K562 (cell line): Measurements from ENCODE around the gene UMAD1. TPM values are rescaled to one million over a fixed set of nuclear protein-coding genes. Genes with fewer than 3 reads are reported as not detected.

Experiments
- ATF1 ChIP-seq, 2 experiments: fragments of 450-650 bp in 1 of 2; IDR thresholded peaks; 2 replicates each; pipeline ENCODE4 v1.6.1; 2016; ENCODE audit warnings: missing compliant biosample characterization in 1 of 2, missing genetic modification characterization in 1 of 2
- BRCA1 ChIP-seq, 2 experiments: fragments of 450-650 bp in 1 of 2; sonication (generic) in 1 of 2; formaldehyde crosslinking in 1 of 2; IDR thresholded peaks; 2 replicates each; pipeline versions ENCODE4 v1.5.0 to v1.6.1; 2017 to 2020; ENCODE audit warnings: mild to moderate bottlenecking in 1 of 2, missing genetic modification reagents in 1 of 2
- CCAR2 ChIP-seq: fragments of 200-400 bp; formaldehyde crosslinking; IDR thresholded peaks from 2 replicates; pipeline ENCODE4 v1.6.1; 2017; ENCODE audit warnings: mild to moderate bottlenecking, low read depth, low read length
- DACH1 ChIP-seq: fragments of 450-650 bp; IDR thresholded peaks from 2 replicates; pipeline ENCODE4 v1.6.1; 2018; ENCODE audit not compliant: partially characterized antibody
- DDX20 ChIP-seq: fragments of 450-650 bp; IDR thresholded peaks from 2 replicates; pipeline ENCODE4 v1.6.1; 2016; ENCODE audit warnings: missing genetic modification characterization, low read depth, mild to moderate bottlenecking, missing compliant biosample characterization, moderate library complexity
- DLX4 ChIP-seq: fragments of 250-450 bp; sonication (Bioruptor Pico); IDR thresholded peaks from 2 replicates; pipeline ENCODE4 v1.6.1; 2021; ENCODE audit warnings: mild to moderate bottlenecking
- DNMT1 ChIP-seq: fragments of 450-650 bp; IDR thresholded peaks from 2 replicates; pipeline ENCODE4 v1.6.1; 2016; ENCODE audit warnings: antibody characterized with exemption, mild to moderate bottlenecking
- EP300 ChIP-seq: IDR thresholded peaks from 2 replicates; pipeline ENCODE4 v1.6.1; 2012; ENCODE audit warnings: low read length, improper control_type of control experiment
- ESRRA ChIP-seq: fragments of 450-650 bp; IDR thresholded peaks from 2 replicates; pipeline ENCODE4 v1.6.1; 2014; ENCODE audit warnings: low read depth, mild to moderate bottlenecking, moderate library complexity, borderline replicate concordance
- FOXP1 ChIP-seq: sonication (generic); formaldehyde crosslinking; IDR thresholded peaks from 2 replicates; pipeline ENCODE4 v1.8.0; 2022; ENCODE audit warnings: mild to moderate bottlenecking, missing genetic modification reagents
- HMG20A ChIP-seq: fragments of 450-650 bp; formaldehyde crosslinking; conservative IDR thresholded peaks from 2 replicates; pipeline ENCODE4 v1.4.0; 2020; ENCODE audit warnings: mild to moderate bottlenecking, mixed read lengths
- ID3 ChIP-seq, 2 experiments: fragments of 250-450 bp in 1 of 2; fragments of 450-650 bp in 1 of 2; sonication (Bioruptor Pico) in 1 of 2; IDR thresholded peaks; 2 replicates each; pipeline versions ENCODE4 v1.6.1 to v1.8.0; 2016 to 2021; ENCODE audit warnings: mild to moderate bottlenecking in 2 of 2, moderate library complexity in 2 of 2, missing compliant biosample characterization in 1 of 2, missing genetic modification characterization in 1 of 2
- LARP7 ChIP-seq: fragments of 450-650 bp; IDR thresholded peaks from 2 replicates; pipeline ENCODE4 v1.6.1; 2016
- MTA1 ChIP-seq: fragments of 450-650 bp; IDR thresholded peaks from 2 replicates; pipeline ENCODE4 v1.6.1; 2017; ENCODE audit warnings: borderline replicate concordance
- MYNN ChIP-seq, 2 experiments: sonication (generic); formaldehyde crosslinking in 1 of 2; IDR thresholded peaks; 2 replicates each; pipeline versions ENCODE4 v1.5.0 to v1.6.1; 2016 to 2020; ENCODE audit warnings: antibody characterized with exemption in 1 of 2, missing genetic modification reagents in 1 of 2
- NFE2 ChIP-seq: IDR thresholded peaks from 2 replicates; pipeline ENCODE4 v1.6.1; 2014; ENCODE audit warnings: antibody characterized with exemption, low read depth
- PTBP1 ChIP-seq: fragments of 200-400 bp; formaldehyde crosslinking; IDR thresholded peaks from 2 replicates; pipeline ENCODE4 v1.6.1; 2017; ENCODE audit warnings: low read depth, low read length
- RBBP5 ChIP-seq: fragments of 200-600 bp; sonication (generic); IDR thresholded peaks from 2 replicates; pipeline ENCODE4 v1.6.1; 2012; ENCODE audit warnings: borderline replicate concordance, mild to moderate bottlenecking, low read length, control low read depth, inconsistent platforms; ENCODE audit not compliant: insufficient read depth, poor library complexity, severe bottlenecking
- TFAM ChIP-seq: fragments of 250-450 bp; sonication (Bioruptor Pico); conservative IDR thresholded peaks from 2 replicates; pipeline ENCODE4 v1.5.0; 2021; ENCODE audit warnings: mild to moderate bottlenecking, moderate library complexity
- THAP7 ChIP-seq: fragments of 250-450 bp; sonication (Bioruptor Pico); IDR thresholded peaks from 2 replicates; pipeline ENCODE4 v1.5.0; 2021
- THRAP3 ChIP-seq: fragments of 450-650 bp; IDR thresholded peaks from 2 replicates; pipeline ENCODE4 v1.6.1; 2016; ENCODE audit warnings: mild to moderate bottlenecking, inconsistent platforms, borderline replicate concordance
- ZBTB17 ChIP-seq: fragments of 450-650 bp; formaldehyde crosslinking; IDR thresholded peaks from 2 replicates; pipeline ENCODE4 v1.4.0; 2020; ENCODE audit warnings: mild to moderate bottlenecking
- ZC3H4 ChIP-seq: sonication (generic); formaldehyde crosslinking; IDR thresholded peaks from 2 replicates; pipeline ENCODE4 v1.9.0; 2021; ENCODE audit warnings: missing genetic modification reagents, borderline replicate concordance
- ZNF134 ChIP-seq: fragments of 250-450 bp; sonication (Bioruptor Pico); conservative IDR thresholded peaks from 2 replicates; pipeline ENCODE4 v1.4.0; 2020
- ZNF436 ChIP-seq: fragments of 250-450, 450-650 bp; sonication (Bioruptor Pico); formaldehyde crosslinking; IDR thresholded peaks from 2 replicates; pipeline ENCODE4 v1.7.0; 2020; ENCODE audit warnings: mild to moderate bottlenecking
- ZNF444 ChIP-seq: fragments of 250-450 bp; sonication (Bioruptor Pico); IDR thresholded peaks from 2 replicates; pipeline ENCODE4 v1.4.0; 2020; ENCODE audit warnings: mild to moderate bottlenecking, moderate library complexity
- ZNF583 ChIP-seq: fragments of 250-450 bp; sonication (Bioruptor Pico); IDR thresholded peaks from 2 replicates; pipeline ENCODE4 v1.4.0; 2020
- ZNF696 ChIP-seq: fragments of 250-450 bp; sonication (Bioruptor Pico); conservative IDR thresholded peaks from 2 replicates; pipeline ENCODE4 v1.4.0; 2020; ENCODE audit warnings: mild to moderate bottlenecking, moderate library complexity
- ZZZ3 ChIP-seq: fragments of 450-650 bp; IDR thresholded peaks from 2 replicates; pipeline ENCODE4 v1.6.1; 2016; ENCODE audit warnings: antibody characterized with exemption, mild to moderate bottlenecking, moderate library complexity
- polyA plus RNA-seq, 8 experiments: library from polyadenylated mRNA; depleted of rRNA in 4 of 8; stranded (reverse) in 5 of 8; unstranded in 3 of 8; fragments of >200 nt; fragmentation: Nextera tagmentation in 2 of 8; fragmentation: Illumina TruSeq in 1 of 8; extraction: Ambion mirVana in 2 of 8; extraction: Trizol in 1 of 8; gene quantifications; 2 replicates each; pipeline versions ENCODE4 v1.2.1 to v1.2.3, GENCODE V29; 2011 to 2014; ENCODE audit warnings: inconsistent platforms in 1 of 8, missing spikeins in 1 of 8
- total RNA-seq, 7 experiments: library from RNA; depleted of rRNA in 6 of 7; stranded (reverse); fragments of >200 nt in 6 of 7; fragmentation: Illumina TruSeq in 2 of 7; extraction: Trizol in 2 of 7; gene quantifications; 2 replicates each; pipeline versions ENCODE4 v1.2.1 to v1.2.3, GENCODE V29; 2011 to 2021; ENCODE audit warnings: low replicate concordance in 1 of 7

The UMAD1 gene
- total and polyA plus RNA-seq, 9 of the 15 experiments (the other 6 are each of a cell fraction or from before 2014, with no cell fraction given), result 9.0 to 26.7 (median 13.3) TPM

GRCh38 chr7:7640221-7641128, at the start of gene UMAD1 (continued):
- no peak for TF ChIP-seq THRAP3
- peak; percentile 96 for TF ChIP-seq DACH1
- no peak for TF ChIP-seq CCAR2
- TF ChIP-seq ESRRA, result peak; percentile 31
- TF ChIP-seq HMG20A (CRISPR knock-in tag), result no peak
- no peak for TF ChIP-seq ZNF436
- TF ChIP-seq ATF1 (CRISPR knock-in tag; IDR thresholded peaks at IDR 0.05), result no peak
- TF ChIP-seq ATF1 (tag; IDR thresholded peaks at IDR 0.05), result peak; percentile 96
- TF ChIP-seq ZNF134 (CRISPR knock-in tag), result peak; percentile 65; the same call in 1 of the 2 replicates
- peak; percentile 3; the same call in 1 of the 2 replicates for TF ChIP-seq EP300
- no peak for TF ChIP-seq ID3 (CRISPR knock-in tag; IDR thresholded peaks at IDR 0.05)
- no peak for TF ChIP-seq ID3 (tag; IDR thresholded peaks at IDR 0.05)
- TF ChIP-seq FOXP1 (CRISPR knock-in tag), result peak; percentile 81; the same call in 1 of the 2 replicates
- TF ChIP-seq NFE2, result 0 out of 2 replicates have a peak, but pooled peaks have one; percentile 2
- TF ChIP-seq MYNN (IDR thresholded peaks at IDR 0.05), result no peak
- no peak for TF ChIP-seq MYNN (CRISPR knock-in tag; IDR thresholded peaks at IDR 0.05)
- TF ChIP-seq LARP7, result no peak
- no peak for TF ChIP-seq ZC3H4 (CRISPR knock-in tag)
- TF ChIP-seq ZNF444 (CRISPR knock-in tag), result no peak
- TF ChIP-seq MTA1, result peak; percentile 76
- no peak for TF ChIP-seq DLX4
- no peak for TF ChIP-seq BRCA1 (IDR thresholded peaks at IDR 0.05)
- no peak for TF ChIP-seq BRCA1 (CRISPR knock-in tag; IDR thresholded peaks at IDR 0.05)
- no peak for TF ChIP-seq PTBP1
- TF ChIP-seq ZNF696 (CRISPR knock-in tag), result no peak
- TF ChIP-seq RBBP5, result peak; percentile 91
- TF ChIP-seq ZZZ3, result peak; percentile 59; the same call in 1 of the 2 replicates
- TF ChIP-seq DNMT1, result no peak
- no peak for TF ChIP-seq TFAM
- TF ChIP-seq THAP7 (CRISPR knock-in tag), result no peak
- no peak for TF ChIP-seq DDX20
- TF ChIP-seq ZNF583 (CRISPR knock-in tag), result no peak
- TF ChIP-seq ZBTB17 (CRISPR knock-in tag), result peak; percentile 80; the same call in 1 of the 2 replicates
